Mesodermal cell (in vitro differentiated cells): ENCODE measurements around the gene CCSER2. TPM values are rescaled to one million over a fixed set of nuclear protein-coding genes. Genes with fewer than 3 reads are reported as not detected.
A peak's percentile ranks its signal among the peaks of the same experiment; 100 is the strongest.
"Not testable (repeated sequence)": the region's sequence is repeated elsewhere in the genome, so short reads cannot be mapped to it uniquely, and the experiment has no call there.

Experiments
- H3K27ac ChIP-seq: 2 replicates; pipeline ENCODE4 v1.7.0; 2013; ENCODE audit warnings: mild to moderate bottlenecking, low read depth, low read length, moderate library complexity; ENCODE audit not compliant: severe bottlenecking
- H3K36me3 ChIP-seq: 2 replicates; pipeline ENCODE4 v1.7.1; 2013; ENCODE audit warnings: mild to moderate bottlenecking, low read length, moderate library complexity; ENCODE audit not compliant: control insufficient read depth, insufficient read depth
- H3K4me1 ChIP-seq: one replicate; pipeline ENCODE4 v1.7.1; 2013; ENCODE audit warnings: mild to moderate bottlenecking, low read length; ENCODE audit not compliant: insufficient read depth, control insufficient read depth, poor library complexity, severe bottlenecking
- H3K4me3 ChIP-seq: 2 replicates; pipeline ENCODE4 v1.7.0; 2013; ENCODE audit warnings: low read length, control low read depth, mild to moderate bottlenecking; ENCODE audit not compliant: insufficient read depth, poor library complexity, severe bottlenecking; ENCODE audit errors: extremely low read depth
- H3K9me3 ChIP-seq: 2 replicates; pipeline ENCODE4 v1.7.1; 2013; ENCODE audit warnings: mild to moderate bottlenecking, low read length, moderate library complexity; ENCODE audit not compliant: control insufficient read depth
- WGBS, 2 experiments: methylation state at CpG; one replicate each; pipeline ENCODE4 v1.1.5; 2013; ENCODE audit warnings: missing lambda C conversion rate in 2 of 2; ENCODE audit not compliant: insufficient coverage in 2 of 2; 5-methylcytosine and 5-hydroxymethylcytosine counted together
- polyA plus RNA-seq, 2 experiments: library from polyadenylated mRNA; stranded (reverse); fragments of 50-300 nt; gene quantifications; one replicate each; pipeline ENCODE4 v1.2.3, GENCODE V29; 2013

Gene CCSER2, protein sequence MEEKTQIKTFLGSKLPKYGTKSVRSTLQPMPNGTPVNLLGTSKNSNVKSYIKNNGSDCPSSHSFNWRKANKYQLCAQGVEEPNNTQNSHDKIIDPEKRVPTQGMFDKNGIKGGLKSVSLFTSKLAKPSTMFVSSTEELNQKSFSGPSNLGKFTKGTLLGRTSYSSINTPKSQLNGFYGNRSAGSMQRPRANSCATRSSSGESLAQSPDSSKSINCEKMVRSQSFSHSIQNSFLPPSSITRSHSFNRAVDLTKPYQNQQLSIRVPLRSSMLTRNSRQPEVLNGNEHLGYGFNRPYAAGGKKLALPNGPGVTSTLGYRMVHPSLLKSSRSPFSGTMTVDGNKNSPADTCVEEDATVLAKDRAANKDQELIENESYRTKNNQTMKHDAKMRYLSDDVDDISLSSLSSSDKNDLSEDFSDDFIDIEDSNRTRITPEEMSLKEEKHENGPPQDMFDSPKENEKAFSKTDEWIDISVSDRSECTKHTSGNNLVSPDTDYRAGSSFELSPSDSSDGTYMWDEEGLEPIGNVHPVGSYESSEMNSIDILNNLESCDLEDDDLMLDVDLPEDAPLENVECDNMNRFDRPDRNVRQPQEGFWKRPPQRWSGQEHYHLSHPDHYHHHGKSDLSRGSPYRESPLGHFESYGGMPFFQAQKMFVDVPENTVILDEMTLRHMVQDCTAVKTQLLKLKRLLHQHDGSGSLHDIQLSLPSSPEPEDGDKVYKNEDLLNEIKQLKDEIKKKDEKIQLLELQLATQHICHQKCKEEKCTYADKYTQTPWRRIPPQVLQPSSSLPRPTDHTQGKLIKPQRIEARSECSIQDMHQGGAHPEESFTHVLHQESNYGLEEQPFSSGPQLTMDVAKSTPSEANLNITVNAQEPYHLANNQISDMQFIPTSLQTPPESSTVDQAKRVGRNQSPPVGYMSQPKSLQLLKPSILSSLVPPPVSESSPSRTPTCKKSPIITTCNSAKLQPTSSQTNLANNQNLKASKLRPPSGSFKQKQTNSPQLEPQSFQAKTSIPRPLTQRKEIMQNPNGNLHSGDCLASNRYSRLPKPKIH
- polyA plus RNA-seq (2013, experiment 1 of 2): 54.0 TPM
- 58.1 TPM for polyA plus RNA-seq (2013, experiment 2 of 2)

DNA sequence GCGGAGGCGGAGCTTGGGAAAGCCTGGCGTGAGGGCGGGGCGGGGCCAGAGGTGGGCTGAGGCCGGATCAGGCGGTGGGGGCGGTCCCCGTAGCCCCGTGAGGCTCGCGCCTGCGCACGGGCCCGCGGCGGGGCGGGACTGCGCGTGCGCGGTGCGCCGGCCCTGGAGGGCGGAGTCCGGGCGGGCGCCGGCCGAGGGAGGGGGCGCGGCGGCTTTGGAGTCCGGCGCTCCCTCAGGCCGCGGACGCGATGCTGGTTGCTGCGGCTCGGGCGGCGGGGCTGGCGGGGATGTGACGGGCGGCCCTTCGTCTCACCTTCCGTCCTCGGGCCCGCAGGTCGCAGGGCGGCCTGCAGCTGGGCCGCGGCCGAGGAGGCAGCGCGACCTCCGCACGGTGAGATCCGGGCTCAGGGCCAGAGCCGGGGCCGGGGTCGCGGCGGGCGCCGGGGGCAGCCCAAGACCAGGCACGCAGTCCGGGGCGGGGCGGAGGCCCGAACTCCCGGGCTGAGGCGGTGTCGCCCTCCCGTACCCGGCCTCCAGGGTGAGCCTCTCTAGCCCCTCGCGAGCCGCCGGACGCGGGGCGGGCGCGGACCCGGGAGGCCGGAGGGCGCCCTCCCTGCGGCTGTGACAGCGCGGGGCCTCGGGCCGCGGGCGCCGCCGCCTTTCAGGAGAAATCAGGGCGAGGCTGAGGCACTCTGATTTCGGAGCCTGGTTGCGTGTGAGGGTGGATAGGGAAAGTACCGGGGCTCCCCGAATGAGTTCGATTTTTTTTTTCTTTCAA lies at the start of gene CCSER2:
CCSER2 (plus strand) TSS at position 172 of the 778 bp plus-strand sequence. CDS start 42,464 bp downstream, outside the sequence.
- WGBS, 2 experiments: 0 to 1% methylated on average over 47 to 85 of the region's 104 CpGs
- peaks cover 16% of the 10 kb centered on the region for H3K4me1 ChIP-seq
- no peaks in the 10 kb centered on the region for H3K36me3 ChIP-seq
- no peaks in the 10 kb centered on the region for H3K9me3 ChIP-seq
- peak within 1 kb of the TSS; percentile 82 for H3K4me3 ChIP-seq
- peak within 1 kb of the TSS; percentile 88 for H3K27ac ChIP-seq

DNA sequence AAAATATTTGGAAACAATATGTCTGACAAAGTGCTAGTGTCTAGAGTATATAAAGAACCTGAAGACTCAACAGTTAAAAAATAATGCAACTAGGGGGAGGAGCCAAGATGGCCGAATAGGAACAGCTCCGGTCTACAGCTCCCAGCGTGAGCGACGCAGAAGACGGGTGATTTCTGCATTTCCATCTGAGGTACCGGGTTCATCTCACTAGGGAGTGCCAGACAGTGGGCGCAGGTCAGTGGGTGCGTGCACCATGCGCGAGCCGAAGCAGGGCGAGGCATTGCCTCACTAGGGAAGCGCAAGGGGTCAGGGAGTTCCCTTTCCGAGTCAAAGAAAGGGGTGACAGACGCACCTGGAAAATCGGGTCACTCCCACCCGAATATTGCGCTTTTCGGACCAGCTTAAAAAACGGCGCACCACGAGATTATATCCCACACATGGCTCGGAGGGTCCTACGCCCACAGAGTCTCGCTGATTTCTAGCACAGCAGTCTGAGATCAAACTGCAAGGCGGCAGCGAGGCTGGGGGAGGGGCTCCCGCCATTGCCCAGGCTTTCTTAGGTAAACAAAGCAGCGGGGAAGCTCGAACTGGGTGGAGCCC lies 48.4 kb upstream of the CCSER2 start:
- H3K27ac ChIP-seq, H3K4me3 ChIP-seq, H3K9me3 ChIP-seq, H3K4me1 ChIP-seq, H3K36me3 ChIP-seq: not testable (repeated sequence)
- WGBS, 2 experiments: 45 to 53% methylated on average over 5 to 6 of the region's 31 CpGs

DNA sequence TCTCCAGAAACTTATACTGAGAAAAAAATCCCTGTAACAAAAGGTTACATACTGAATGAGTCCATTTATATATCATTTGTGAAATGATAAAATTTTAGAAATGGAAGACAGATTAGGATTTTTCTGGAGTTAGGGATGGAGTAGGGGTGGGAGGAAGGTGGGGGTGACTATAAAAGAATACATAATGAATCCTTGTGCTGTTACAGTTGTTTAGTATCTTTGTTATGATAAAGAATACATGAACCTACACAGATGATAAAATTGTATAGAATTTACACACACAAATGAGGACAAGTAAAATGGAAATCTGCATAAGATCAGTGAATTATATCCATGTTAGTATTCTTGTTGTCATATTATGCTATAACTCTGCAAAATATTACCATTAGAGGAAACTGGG lies 41.7 kb upstream of the CCSER2 start:
- Histone ChIP-seq H3K4me3 (no peak overlapping the region), H3K4me1 (no peaks in the 10 kb centered on the region), H3K36me3 (no peaks in the 10 kb centered on the region), H3K27ac (no peak overlapping the region), H3K9me3 (no peaks in the 10 kb centered on the region)

DNA sequence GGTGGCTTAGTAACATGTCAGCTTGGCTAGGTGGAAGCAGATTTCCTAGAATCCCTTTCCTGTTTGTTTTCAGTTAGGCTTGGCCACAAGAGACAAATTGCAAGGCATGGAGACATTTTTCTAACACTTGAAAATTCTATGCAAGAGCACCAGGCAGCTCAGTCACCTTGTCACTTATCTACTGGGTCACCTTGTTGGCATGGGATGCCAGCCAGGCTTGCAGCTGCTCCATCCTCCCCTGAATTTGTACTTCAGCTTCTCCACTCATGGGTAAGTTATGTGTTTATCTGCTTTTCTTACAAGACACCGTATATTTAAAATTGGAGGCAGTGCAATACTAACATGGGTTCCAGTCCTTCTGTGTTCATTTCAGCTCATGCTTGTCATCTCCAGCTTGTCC lies 40.2 kb upstream of the CCSER2 start:
- Histone ChIP-seq H3K27ac (no peak overlapping the region), H3K9me3 (no peaks in the 10 kb centered on the region), H3K36me3 (no peaks in the 10 kb centered on the region), H3K4me3 (no peak overlapping the region), H3K4me1 (peaks cover 1% of the 10 kb centered on the region)
- no CpG with 5 or more reads among the region's 1 CpG for WGBS, 2 experiments

DNA sequence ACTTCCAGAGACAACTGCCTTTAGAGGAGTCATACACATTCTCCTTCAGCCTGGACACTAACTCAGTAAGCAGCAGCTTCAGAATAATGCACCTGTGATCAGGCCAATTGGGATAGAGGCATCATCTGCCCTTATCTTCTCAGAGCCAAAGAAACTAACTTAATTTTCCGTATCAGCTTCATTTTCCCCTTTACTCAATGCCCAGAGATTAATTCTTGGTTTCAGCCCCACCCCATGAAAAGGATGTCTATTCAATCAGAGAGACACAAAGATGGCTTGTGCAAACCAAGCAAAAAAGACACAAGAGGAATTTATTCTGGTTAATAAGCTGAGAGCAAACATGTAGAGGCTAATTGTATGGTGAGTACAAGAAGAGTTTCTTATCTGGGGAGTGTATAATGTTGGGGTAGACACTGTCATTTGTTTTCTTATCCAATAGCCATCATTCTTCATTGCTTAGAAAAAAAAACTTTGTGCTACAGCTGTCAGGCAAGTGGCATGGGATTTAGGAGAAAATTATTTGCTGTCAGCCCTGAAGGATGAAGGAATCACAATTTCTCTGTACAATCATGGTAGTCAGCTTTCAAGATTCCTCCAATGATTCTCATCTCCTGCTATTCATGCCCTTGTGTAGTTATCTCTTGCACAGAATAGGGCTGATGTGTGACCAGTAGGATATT lies 38.7 kb upstream of the CCSER2 start:
- Histone ChIP-seq H3K27ac (no peak overlapping the region), H3K36me3 (no peaks in the 10 kb centered on the region), H3K4me3 (no peak overlapping the region), H3K9me3 (no peaks in the 10 kb centered on the region), H3K4me1 (peaks cover 16% of the 10 kb centered on the region)
- WGBS, 2 experiments: 89% methylated on average over 1 of the region's 1 CpG; no CpG with 5 or more reads in 1 of the 2 experiments

DNA sequence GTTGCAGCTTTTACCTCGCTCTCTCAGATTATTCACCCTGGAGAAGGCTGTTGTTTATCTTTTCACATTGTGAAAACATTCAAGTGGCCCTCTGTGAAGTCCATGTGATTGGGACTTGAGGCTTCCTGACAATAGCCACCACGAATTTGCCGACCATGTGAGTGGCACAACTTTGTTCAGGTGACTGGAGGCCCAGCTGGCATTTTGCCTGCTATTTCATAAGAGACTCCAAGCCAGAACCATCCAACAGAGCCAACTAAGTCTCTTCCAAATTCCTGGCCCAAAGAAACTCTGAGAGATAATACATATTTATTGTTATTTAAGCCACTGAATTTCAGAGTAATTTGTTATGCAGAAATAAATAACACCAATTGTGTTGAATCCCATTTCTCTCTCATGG lies 38.2 kb upstream of the CCSER2 start:
- Histone ChIP-seq H3K36me3 (no peaks in the 10 kb centered on the region), H3K9me3 (no peaks in the 10 kb centered on the region), H3K27ac (no peak overlapping the region), H3K4me3 (no peak overlapping the region), H3K4me1 (peaks cover 22% of the 10 kb centered on the region)
- WGBS, 2 experiments: 77 to 82% methylated on average over 1 to 3 of the region's 3 CpGs

DNA sequence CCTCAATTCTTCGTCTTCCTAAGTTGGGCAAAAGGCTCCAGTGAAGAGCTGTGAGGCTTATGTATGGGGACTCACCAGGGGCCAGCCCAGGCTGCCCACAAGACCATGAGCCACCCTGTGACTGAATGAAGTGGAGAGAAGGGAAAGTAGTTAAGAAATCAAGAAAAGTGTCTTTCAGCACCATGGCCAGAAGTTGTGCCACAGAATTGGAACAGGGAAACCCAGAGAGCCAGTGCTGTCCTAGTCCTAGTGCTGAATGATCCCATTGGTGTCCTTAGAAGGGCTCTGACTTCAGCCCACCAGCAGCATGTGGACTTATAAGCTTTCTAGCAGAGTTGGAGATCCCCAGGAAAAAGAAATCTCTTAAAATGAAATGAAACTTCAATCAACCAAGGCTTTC lies 37.0 kb upstream of the CCSER2 start:
- Histone ChIP-seq H3K4me3 (no peak overlapping the region), H3K9me3 (no peaks in the 10 kb centered on the region), H3K27ac (no peak overlapping the region), H3K4me1 (peaks cover 34% of the 10 kb centered on the region), H3K36me3 (no peaks in the 10 kb centered on the region)
- 60% methylated on average over 1 of the region's 1 CpG; no CpG with 5 or more reads in 1 of the 2 experiments for WGBS, 2 experiments

DNA sequence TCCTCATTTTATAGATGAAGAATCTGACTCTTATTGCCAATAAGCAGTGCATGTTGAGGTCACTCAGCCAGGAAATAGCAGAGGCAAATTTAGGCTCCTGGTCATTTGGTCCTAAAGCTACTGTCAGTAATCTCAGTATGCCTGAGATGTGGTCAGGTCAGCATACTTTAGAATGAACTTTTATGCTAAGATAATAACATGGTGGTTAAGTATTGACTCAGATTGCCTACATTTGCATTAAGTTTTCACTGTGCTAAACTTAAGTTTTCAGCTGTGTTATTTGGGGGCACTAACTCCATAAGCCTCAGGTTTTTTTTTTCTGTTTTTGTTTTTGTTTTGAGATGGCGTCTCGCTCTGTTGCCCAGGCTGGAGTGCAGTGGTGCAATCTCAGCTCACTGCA lies 35.9 kb upstream of the CCSER2 start:
- Histone ChIP-seq H3K4me1 (peaks cover 43% of the 10 kb centered on the region), H3K9me3 (no peaks in the 10 kb centered on the region), H3K36me3 (no peaks in the 10 kb centered on the region), H3K27ac (no peak overlapping the region), H3K4me3 (no peak overlapping the region)
- no CpG with 5 or more reads among the region's 2 CpGs for WGBS, 2 experiments

DNA sequence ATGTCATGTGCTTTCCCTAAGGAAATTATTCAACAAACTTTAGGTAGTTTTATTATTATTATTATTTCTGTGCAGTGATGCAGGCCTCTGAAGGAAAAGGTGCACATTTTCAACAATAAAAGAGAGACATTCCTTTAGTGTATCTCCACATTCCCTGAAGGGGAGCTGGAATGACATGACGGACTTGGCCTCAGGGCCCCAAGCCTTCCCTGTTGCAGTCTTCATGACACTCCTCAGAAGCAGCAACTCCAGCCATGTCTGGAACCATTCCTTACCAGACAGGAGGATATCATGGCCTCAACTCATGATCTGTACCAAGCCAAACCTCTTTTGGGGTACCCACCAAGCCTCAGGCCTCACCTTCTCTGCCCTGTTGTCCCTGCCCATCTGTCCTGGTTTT lies 35.2 kb upstream of the CCSER2 start:
- 73 to 100% methylated on average over 1 of the region's 1 CpG for WGBS, 2 experiments
- H3K36me3 ChIP-seq: no peaks in the 10 kb centered on the region
- no peaks in the 10 kb centered on the region for H3K9me3 ChIP-seq
- H3K4me3 ChIP-seq: no peak overlapping the region
- H3K4me1 ChIP-seq: peaks cover 43% of the 10 kb centered on the region
- no peak overlapping the region for H3K27ac ChIP-seq
